SK-N-SH (cell line): Measurements from ENCODE around the gene TRIM62.

Experiments used
- ELF1 ChIP-seq: IDR thresholded peaks from 2 replicates; pipeline ENCODE4 v1.4.0; 2012
- EP300 ChIP-seq, 2 experiments: IDR thresholded peaks; 2 replicates each; pipeline versions ENCODE4 v1.4.0 to v1.6.1; 2012; ENCODE audit warnings: borderline replicate concordance in 1 of 2, low read depth in 1 of 2, low read length in 1 of 2
- REST ChIP-seq: IDR thresholded peaks from 2 replicates; pipeline ENCODE4 v1.6.1; 2012; ENCODE audit warnings: mild to moderate bottlenecking, low read depth, low read length, moderate library complexity
- RFX5 ChIP-seq: IDR thresholded peaks from 2 replicates; pipeline ENCODE4 v1.6.1; 2012; ENCODE audit warnings: mild to moderate bottlenecking, improper control_type of control experiment, low read length

GRCh38 chr1:33148615-33149014 is 33.2 kb downstream of the TRIM62 start:
- TF ChIP-seq ELF1 (no peak), RFX5 (no peak), EP300 (IDR thresholded peaks at IDR 0.05; ENCODE audit: borderline replicate concordance in 1 of 2, low read depth in 1 of 2, low read length in 1 of 2) (no peak), REST (no peak)
